Right ventricle myocardium inferior (tissue), 1 donor: ENCODE measurements around the gene TMEM87A. TPM values are rescaled to one million over a fixed set of nuclear protein-coding genes. Genes with fewer than 3 reads are reported as not detected.
"Not testable (repeated sequence)": the region's sequence is repeated elsewhere in the genome, so short reads cannot be mapped to it uniquely, and the experiment has no call there.

Source experiments
- ATAC-seq: fragments of 200-7000 bp; cut with Tn5 transposase; one replicate; pipeline ENCODE4 v1.9.1; 2020; ENCODE audit warnings: mild to moderate bottlenecking, moderate library complexity
- DNase-seq: peaks from one replicate; pipeline ENCODE4 v3.0.0; 2021; ENCODE audit errors: missing footprints
- intact Hi-C: fragments of 100-400 bp; cut with DNase I; formaldehyde crosslinking; loops from one replicate; pipeline ENCODE4 v1.11.0; 2022
- long read RNA-seq: library from polyadenylated mRNA; unstranded; transcript quantifications from one replicate; pipeline ENCODE4 v2.0.0, GENCODE V29; 2021
- total RNA-seq: library from RNA; stranded (reverse); fragmentation: NEBNext Ultra II Directional; extraction: Animal tissue kit (Norgen Biotek cat#: 25700); gene quantifications from one replicate; pipeline ENCODE4 v1.2.1, GENCODE V29; 2021
- donor health status: DM: no; HTN: yes; CAD: no; lungs with severe emphysema.

Gene TMEM87A, protein sequence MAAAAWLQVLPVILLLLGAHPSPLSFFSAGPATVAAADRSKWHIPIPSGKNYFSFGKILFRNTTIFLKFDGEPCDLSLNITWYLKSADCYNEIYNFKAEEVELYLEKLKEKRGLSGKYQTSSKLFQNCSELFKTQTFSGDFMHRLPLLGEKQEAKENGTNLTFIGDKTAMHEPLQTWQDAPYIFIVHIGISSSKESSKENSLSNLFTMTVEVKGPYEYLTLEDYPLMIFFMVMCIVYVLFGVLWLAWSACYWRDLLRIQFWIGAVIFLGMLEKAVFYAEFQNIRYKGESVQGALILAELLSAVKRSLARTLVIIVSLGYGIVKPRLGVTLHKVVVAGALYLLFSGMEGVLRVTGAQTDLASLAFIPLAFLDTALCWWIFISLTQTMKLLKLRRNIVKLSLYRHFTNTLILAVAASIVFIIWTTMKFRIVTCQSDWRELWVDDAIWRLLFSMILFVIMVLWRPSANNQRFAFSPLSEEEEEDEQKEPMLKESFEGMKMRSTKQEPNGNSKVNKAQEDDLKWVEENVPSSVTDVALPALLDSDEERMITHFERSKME
- total RNA-seq, result 19.0 TPM
- long read RNA-seq, transcript TMEM87A-202 (20 exons, 3,109 nt), result major isoform, 14 of 17 reads
- long read RNA-seq, partial matches to known transcripts, result 0 of 17 reads
- long read RNA-seq, other reads (novel, unspliced or antisense), result 3 of 17 reads

DNA sequence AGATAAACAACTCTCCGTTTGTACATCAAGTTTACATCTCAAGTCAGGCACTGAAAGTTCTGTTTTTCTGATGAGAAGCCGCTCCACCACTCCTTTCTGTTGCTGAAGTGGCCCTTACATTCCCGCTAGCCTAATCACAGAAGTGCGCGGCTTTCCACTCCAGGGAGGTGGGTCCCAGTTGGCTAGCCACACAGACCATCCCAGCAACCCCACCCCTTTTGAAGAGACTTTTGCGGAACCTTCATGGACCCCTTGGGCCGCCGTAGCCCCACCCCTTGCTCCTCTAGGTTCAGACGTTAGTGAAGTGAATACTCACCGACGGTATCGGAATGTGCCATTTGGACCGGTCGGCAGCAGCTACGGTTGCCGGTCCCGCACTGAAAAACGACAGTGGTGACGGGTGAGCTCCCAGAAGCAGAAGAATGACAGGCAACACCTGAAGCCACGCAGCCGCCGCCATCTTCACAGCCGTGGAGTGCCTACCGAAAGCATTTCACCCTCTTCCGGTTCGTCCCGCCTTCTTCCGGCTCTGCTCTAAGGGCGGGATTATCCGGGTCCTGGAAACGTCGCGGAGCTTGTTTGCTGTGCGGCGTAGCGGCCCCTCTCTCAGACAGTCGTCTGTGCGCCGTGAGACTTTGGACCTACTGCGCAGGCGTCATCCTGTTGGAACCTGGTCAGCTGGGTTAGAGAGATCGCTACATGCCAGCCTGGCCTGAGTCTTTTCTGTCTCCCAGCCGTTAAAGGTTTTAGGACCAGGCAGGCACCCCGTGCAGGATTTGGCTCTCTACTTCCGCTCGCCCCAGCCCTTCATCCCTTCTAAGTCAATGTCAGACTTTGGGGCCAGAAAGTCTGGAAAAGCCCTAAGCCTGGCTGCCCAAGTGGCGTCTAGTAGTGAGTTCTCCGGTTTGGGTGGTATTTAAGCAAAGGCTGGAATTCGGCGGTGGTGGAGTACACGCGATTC is at the start of gene TMEM87A, which contains the start of gene GANC:
Gene TMEM87A (minus strand): TSS at position 495 of the 961 bp plus-strand sequence. CDS start 35 bp downstream, at position 460.
Gene GANC (plus strand): TSS at position 263 of the 961 bp plus-strand sequence. CDS start 1,281 bp downstream, outside the sequence.
- ATAC-seq (peak; percentile 99), DNase-seq (peak; percentile 98)
- intact Hi-C loops, result loop anchor here (5.0 to 10.0 kb wide), 2 partner anchors 114 to 202 kb away; no protein-coding TSS in a partner anchor

DNA sequence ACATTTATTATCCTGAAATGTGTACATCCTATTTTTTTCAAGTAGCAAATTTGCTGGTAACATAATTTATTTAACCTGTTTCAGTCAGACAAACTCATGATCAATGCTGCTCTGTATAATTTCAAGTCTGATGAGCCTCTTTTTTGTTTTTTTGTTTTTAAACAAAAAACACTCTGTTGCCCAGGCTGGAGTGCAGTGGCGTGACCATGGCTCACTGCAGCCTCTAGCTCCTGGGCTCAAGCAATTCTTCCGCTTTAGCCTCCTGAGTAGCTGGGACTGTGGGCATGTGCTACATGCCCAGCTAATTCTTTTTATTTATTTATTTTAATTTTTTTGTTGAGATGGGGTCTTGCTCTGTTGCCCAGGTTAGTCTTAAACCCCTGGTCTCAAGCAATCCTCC is 46.0 kb upstream of the TMEM87A start:
- ATAC-seq, result no peak
- no peak for DNase-seq
- intact Hi-C loops, result no loop called here

DNA sequence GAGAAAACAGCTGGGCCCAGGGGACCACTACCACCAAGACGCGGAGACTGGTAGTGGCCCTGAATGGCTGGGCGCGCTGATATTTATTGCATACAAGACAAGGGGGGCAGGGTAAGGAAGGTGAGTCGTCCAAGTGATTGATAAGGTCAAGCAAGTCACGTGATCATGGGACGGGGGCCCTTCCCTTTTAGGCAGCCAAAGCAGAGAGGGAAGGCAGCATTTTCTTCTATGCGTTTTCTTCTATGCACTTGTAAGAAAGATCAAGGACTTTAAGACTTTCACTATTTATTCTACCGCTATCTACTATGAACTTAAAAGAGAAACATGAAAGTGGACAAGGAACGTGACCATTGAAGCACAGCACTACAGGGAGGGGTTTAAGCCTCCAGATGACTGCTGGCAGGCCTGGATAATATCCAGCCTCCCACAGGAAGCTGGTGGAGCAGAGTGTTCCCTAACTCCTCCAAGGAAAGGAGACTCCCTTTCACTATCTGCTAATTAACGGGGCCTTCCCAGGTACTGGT is 43.1 kb upstream of the TMEM87A start:
- intact Hi-C loops, ATAC-seq, DNase-seq: not testable (repeated sequence)

DNA sequence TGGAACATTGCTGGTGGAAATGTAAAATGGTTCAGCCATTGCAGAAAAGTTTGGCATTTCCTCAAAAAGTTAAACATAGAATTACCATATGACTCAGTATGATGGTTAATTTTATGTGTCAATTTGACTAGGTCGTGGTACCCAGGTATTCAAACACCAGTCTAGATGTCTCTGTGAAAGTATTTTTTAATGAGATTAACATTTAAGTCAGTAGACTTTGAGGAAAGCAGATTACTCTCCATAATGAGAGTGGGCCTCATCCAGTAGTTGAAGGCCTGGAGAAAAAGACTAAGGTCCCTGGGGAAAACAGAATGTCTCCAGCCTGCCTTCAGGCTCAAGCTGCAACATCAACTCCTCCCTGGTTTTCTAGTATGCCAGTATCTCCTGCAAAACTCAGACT is 42.3 kb upstream of the TMEM87A start:
- ATAC-seq (no peak), DNase-seq (no peak)
- intact Hi-C loops, result no loop called here

DNA sequence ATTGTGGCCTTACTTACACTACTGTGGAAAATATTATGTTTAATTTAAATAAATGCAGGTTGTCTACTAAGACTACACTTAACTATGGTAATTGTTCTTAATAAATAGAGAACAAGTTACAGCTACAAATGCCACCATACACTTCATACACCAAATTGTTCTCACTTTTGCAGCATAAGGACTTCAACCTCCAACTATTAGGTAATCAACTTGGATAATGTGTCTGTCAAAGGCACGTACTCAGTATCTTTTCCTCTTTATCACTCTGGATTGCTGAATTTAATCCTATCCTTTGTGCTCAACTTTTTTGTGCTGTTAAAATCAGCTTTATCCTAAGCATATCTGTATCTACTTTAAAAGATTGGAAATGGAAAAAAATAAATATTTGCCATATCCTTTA is 41.6 kb upstream of the TMEM87A start:
- intact Hi-C loops, result no loop called here
- no peak for ATAC-seq
- no peak for DNase-seq

DNA sequence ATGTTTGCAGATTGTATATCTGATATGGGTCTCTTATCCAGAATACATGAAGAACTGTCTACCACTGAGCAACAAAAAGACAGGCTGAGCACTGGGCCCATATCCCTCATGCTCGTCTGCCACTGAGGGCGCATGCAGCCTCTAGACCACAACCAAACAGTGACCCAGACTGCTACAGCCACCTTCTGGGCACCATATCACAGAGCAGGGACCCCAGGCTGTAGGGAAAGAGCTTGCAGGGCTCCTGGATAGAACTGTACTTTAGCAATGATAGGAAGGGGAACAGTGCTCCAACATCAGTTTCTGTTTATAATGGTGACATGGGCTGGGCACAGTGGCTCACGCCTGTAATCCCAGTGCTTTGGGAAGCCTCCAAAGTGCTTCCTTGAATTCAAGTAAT is 40.2 kb upstream of the TMEM87A start:
- DNase-seq (no peak), ATAC-seq (no peak)
- intact Hi-C loops, result no loop called here

DNA sequence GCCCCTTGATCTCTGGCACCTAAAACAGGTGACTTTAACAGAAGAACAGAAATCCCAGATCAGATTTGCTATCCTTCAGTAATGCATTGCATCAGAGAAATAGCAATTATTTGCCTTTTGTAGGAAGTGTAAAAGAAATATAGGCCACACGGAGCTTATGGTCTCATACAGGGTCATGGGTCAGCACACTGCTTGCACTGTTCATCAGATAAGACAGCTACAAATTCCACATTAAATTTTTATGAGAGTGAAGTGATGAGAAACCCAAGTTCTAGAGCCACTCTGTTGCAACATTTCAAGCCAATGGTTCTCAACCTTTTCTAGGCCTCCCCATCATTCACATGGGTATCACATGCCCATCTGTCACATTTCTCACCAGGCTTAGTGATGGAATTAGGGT is 33.4 kb upstream of the TMEM87A start:
- DNase-seq, result no peak
- intact Hi-C loops, result no loop called here
- no peak for ATAC-seq

DNA sequence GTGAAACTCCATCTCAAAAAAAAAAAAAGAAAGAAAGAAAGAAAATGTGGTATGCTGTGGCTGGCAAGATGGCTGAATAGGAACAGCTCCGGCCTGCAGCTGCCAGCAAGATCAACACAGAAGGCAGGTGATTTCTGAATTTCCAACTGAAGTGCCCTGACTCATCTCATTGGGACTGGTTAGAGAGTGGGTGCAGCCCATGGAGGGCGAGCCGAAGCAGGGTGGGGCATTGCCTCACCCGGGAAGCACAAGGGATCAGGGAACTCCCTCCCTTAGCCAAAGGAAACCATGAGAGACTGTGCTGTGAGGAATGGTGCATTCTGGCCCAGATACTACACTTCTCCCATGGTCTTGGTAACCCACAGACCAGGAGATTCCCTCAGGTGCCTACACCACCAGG is 27.8 kb upstream of the TMEM87A start:
- ATAC-seq, intact Hi-C loops, DNase-seq: not testable (repeated sequence)

DNA sequence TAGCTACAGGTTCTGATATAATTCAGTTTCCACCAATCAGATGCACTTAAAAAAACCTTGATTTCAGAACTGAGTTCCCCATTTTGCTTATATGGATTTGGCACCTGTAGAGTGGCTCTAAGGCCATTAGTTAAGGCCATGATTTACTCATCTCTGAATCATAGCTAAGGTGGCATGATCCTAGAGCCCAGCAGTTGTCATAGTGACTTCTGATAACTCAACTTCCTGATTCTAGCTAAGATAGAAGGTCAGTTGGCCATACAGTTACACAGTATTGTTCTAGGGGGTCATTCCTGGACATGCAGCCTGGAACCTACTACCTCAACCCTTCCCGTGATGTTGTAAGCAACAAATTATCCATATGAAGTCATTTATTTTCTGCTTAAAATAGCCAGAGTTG is 15.9 kb upstream of the TMEM87A start:
- no peak for DNase-seq
- intact Hi-C loops, result no loop called here
- no peak for ATAC-seq

DNA sequence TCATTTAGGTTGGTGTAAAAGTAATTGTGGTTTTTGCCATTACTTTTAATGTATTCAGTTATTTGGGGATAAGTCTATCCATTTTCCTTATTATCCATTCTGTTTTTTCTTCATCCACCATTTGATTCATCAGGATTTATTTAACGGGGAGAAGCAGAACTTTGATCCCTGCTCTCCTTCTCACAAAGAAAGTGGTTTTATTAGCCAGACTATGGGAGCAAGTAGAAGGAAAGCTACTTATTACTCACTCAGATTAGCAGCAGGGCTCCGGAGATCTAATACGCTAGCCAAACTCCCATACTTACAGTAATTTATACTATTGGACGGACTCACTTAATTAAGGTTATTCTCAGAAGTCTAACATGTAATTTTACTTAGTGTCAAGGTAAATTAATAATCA is 14.7 kb upstream of the TMEM87A start:
- ATAC-seq (no peak), DNase-seq (no peak)
- intact Hi-C loops, result no loop called here

DNA sequence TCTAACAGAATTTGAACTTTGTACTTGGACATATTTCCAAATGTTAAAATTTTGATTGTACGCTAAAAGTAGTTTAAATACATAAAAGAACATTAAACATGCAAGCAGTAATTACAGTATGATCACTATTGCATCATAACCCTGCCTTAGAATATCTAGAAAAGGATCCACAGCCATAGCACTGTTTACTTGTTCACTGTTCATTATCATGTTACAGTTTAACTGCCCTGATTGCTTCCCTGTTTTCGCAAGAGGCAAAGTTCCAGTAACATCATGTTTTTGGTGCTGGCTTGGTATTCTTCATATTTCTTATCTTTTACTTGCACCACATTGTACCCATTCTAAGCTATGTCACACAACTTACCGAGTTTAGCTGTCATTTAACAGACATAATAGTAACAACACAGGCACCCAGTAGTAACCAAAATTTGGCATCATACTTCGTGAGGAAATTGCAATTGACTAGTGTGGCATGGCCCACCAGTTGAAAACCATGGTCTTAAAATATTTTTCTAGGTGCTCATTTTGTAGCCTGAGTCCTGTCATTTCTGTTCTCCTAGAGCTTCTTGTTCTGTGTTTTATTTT is 13.3 kb upstream of the TMEM87A start:
- intact Hi-C loops, result no loop called here
- no peak for DNase-seq
- ATAC-seq, result no peak

DNA sequence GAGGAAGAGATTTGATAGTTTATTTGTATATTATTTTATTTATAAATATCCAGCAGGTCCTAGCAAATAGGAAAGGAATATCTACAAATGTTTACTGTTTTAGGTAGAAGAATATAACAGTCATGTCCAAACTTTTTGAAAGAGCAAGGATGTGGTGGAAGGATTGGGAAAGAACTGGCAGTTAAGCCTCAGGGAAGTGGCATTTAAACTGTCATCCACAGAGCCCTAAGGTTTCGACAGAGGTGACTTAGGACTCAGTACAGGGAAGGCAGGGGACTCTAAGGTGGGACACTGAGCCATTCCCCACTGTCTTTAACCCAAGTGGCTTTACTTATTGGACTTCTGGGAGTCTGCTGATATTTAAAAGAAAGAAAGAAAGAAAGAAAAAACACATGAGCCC is 11.8 kb upstream of the TMEM87A start:
- DNase-seq, result no peak
- intact Hi-C loops, result no loop called here
- ATAC-seq, result no peak

DNA sequence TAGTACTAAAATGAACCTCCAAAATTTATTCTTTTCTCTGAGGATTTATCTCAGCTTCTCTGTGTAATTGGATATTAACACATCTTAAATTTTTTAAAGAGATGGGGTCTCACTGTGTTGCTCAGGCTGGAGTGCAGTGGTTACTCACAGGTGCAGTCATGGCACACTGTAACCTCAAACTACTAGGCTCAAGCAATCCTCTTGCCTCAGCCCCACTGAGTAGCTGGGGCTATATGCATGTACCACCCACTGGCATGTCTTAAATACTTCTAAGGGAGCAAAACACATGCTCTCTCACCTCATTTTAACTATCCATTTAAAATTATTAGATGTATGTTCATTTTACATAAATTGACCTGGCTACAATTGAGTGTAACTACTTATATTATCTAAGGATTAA is 11.3 kb upstream of the TMEM87A start:
- ATAC-seq, result no peak
- DNase-seq, result no peak
- intact Hi-C loops, result no loop called here

DNA sequence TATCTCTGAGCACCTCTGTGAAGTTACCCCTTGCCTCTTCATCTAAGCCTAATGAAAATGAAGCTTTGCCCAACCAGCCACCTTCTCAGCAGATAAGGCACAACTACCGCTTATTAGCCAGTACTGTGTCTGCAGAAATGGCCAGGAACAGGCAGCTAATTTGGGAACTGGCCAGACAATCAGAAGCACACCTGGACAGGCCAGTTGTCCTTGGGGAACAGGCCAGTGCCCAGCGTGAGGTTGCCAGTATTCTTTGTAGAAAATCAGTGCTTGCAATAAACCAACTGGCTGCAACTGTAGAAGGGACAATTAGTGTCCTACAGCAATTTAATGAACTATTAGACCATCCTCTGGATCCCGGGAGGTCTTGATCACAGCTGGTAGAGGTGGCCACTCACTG is 10.4 kb upstream of the TMEM87A start:
- ATAC-seq, result no peak
- intact Hi-C loops, result no loop called here
- no peak for DNase-seq

DNA sequence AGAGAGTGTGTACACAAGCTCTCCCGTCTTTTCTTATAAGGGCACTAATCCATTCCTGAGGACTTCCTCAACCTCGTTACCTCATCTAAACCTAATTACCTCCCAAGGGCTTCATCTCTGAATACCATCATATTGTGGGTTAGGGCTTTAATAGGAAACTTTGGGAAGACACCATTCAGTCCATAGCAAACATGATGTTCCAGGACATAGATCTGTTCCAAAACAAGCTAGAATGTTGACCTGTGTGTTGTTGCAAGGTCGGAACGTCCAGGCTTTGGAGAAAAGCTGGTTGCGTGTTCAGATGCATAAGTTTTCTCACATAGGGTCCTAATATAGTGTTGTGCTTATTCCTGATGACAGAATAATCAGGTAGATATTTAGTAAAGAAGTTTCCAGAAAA is 9.7 kb upstream of the TMEM87A start:
- intact Hi-C loops, result no loop called here

DNA sequence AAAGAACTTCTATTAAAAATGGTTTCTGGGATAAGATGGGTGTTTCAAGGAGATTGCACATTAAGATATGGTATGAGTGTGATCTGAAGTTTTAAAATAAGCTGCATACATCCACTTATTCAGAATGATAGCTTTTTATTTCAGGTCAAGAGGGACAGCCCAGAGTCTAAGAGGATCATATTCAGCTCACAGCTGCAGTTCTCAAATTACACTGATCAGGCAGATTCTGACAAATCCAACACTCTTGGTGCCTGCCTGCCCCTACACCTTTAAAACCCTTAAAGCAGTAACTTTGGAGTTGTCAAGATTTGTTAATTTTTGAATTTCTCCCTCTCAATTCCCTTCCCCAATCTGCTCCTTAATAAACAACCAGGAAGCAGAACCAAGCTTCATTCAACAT is 9.1 kb upstream of the TMEM87A start:
- intact Hi-C loops, result no loop called here
- no peak for ATAC-seq
- no peak for DNase-seq

More for the DNA sequence above, 9.7 kb upstream of the TMEM87A start:
- ATAC-seq (no peak), DNase-seq (no peak)

DNA sequence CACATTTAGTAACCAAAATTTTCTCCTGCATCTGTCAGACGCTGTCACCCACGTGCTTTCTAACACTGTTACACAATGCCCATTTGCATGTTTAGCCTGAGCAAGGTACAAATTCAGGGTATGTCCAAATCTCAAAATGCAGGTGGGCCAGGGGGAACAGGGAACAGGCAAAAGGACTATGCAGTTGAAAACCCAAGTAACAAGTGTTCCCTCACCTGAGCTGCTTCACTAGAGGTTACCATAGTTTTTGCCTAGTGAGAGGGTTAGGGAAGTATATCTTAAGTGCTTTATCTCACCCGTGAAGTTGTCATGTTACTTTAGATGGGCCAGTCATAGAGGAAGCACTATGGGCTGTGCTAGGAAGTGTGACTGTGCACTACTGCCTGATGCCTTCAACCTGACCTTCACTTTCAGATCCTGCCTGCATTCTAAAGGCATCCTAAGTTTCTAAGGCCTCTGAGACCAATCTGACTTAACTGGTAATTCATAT is 6.0 kb upstream of the TMEM87A start:
- DNase-seq (no peak), ATAC-seq (no peak)
- intact Hi-C loops, result loop anchor here (10.0 kb wide), 1 partner anchor 196 kb away; no protein-coding TSS in a partner anchor

DNA sequence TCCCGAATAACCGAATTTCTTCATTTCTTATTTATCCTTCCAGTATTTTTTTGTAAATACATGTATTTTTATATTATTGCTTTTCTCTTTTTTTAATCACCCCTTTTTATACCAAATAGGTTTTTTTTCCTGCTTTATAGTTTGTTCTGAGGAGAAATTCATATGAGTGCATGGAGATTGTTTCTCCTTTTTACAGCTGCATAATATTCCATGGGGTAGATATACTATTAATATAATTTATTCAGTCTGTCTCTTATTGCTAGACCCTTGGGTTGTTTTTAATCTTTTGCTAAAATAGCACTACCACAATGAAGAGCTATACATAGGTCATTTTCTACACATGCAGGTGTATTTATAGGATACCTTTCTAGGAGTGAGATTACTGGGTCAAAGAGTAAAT is 3.5 kb upstream of the TMEM87A start:
- intact Hi-C loops, result loop anchor here (10.0 kb wide), 1 partner anchor 198 kb away; no protein-coding TSS in a partner anchor
- DNase-seq (no peak), ATAC-seq (no peak)
